Muscle layer of colon (tissue), 2 donors: ENCODE results near the gene PCDHA9.
"Not testable (repeated sequence)": the region's sequence is repeated elsewhere in the genome, so short reads cannot be mapped to it uniquely, and the experiment has no call there.

Experiments used
- H3K27ac ChIP-seq: one replicate; pipeline ENCODE4 v1.7.0; 2013; ENCODE audit warnings: low read depth, mild to moderate bottlenecking, low read length, moderate library complexity
- H3K27me3 ChIP-seq, 2 donors: one replicate each; pipeline ENCODE4 v1.7.0; 2013; ENCODE audit warnings: low read length in 2 of 2, mild to moderate bottlenecking in 2 of 2; ENCODE audit not compliant: insufficient read depth in 2 of 2, control insufficient read depth in 1 of 2
- H3K36me3 ChIP-seq: one replicate; pipeline ENCODE4 v1.7.0; 2013; ENCODE audit warnings: mild to moderate bottlenecking, low read length; ENCODE audit not compliant: insufficient read depth
- H3K4me1 ChIP-seq: one replicate; pipeline ENCODE4 v1.7.0; 2013; ENCODE audit warnings: mild to moderate bottlenecking, low read length; ENCODE audit not compliant: insufficient read depth
- H3K4me3 ChIP-seq, 2 donors: one replicate each; pipeline ENCODE4 v1.7.0; 2013; ENCODE audit warnings: low read length in 2 of 2, low read depth in 1 of 2, mild to moderate bottlenecking in 1 of 2, moderate library complexity in 1 of 2
- H3K9ac ChIP-seq: one replicate; pipeline ENCODE4 v1.7.0; 2013; ENCODE audit warnings: low read length
- H3K9me3 ChIP-seq: one replicate; pipeline ENCODE4 v1.7.0; 2013; ENCODE audit warnings: mild to moderate bottlenecking, low read length
- donor health status: abdominal sarcoma.
- donor health status: Adenocarcinoma of cecum.

PCDHA9 gene

DNA sequence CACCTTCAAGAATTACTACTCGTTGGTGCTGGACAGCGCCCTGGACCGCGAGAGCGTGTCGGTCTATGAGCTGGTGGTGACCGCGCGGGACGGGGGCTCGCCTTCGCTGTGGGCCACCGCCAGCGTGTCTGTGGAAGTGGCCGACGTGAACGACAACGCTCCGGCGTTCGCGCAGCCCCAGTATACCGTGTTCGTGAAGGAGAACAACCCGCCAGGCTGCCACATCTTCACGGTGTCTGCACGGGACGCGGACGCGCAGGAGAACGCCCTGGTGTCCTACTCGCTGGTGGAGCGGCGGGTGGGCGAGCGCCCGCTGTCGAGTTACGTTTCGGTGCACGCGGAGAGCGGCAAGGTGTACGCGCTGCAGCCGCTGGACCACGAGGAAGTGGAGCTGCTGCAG is 25.2 kb upstream of the PCDHA9 start:
- not testable (repeated sequence) for H3K4me1 ChIP-seq, H3K27me3 ChIP-seq, H3K9me3 ChIP-seq, H3K36me3 ChIP-seq, H3K9ac ChIP-seq, H3K4me3 ChIP-seq, H3K27ac ChIP-seq

DNA sequence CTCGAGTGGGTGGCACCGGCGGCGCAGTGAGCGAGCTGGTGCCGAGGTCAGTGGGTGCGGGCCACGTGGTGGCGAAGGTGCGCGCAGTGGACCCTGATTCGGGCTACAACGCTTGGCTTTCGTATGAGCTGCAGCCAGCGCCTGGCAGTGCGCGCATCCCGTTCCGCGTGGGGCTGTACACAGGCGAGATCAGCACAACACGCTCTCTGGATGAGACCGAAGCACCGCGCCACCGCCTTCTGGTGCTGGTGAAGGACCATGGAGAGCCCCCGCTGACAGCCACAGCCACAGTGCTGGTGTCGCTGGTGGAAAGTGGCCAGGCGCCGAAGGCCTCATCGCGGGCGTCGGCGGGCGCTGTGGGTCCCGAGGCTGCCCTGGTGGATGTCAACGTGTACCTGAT is 24.7 kb upstream of the PCDHA9 start:
- no peaks in the 10 kb centered on the region for H3K36me3 ChIP-seq
- no peak overlapping the region for H3K4me3 ChIP-seq
- no peak overlapping the region for H3K27ac ChIP-seq
- no peaks in the 10 kb centered on the region for H3K4me1 ChIP-seq
- no peaks in the 10 kb centered on the region for H3K27me3 ChIP-seq
- peaks cover 5% of the 10 kb centered on the region for H3K9me3 ChIP-seq
- H3K9ac ChIP-seq = no peak overlapping the region

DNA sequence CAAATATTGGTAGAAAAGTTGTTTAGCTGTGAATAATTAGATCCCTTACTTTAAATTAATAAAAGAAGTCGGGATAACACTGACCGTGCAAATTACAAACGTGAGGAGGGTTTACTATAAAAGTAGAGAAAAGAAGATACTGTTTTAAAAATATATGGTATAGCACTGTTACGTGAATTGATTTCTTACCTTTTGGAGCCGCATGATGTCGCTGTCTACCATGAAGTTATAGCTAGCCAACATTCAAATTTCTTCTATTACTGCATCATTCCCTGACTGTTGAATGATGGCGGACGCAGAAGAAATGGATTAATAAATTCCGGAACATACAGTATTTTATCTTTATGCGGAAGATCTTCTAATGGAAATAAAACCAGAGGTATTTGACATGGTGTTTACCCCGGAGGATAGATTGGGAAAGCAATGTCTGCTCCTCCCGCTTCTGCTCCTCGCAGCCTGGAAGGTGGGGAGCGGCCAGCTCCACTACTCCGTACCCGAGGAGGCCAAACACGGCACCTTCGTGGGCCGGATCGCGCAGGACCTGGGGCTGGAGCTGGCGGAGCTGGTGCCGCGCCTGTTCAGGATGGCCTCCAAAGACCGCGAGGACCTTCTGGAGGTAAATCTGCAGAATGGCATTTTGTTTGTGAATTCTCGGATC is 20.3 kb upstream of the PCDHA9 start, which contains the start of gene PCDHA6:
Gene PCDHA6 (plus strand): TSS at position 257 of the 658 bp plus-strand sequence. CDS start 132 bp downstream, at position 389.
- Histone ChIP-seq H3K4me3 (no peak within 1 kb of the TSS), H3K4me1 (no peaks in the 10 kb centered on the region), H3K36me3 (no peaks in the 10 kb centered on the region), H3K27me3 (no peaks in the 10 kb centered on the region), H3K9ac (no peak within 1 kb of the TSS), H3K9me3 (peaks cover 6% of the 10 kb centered on the region), H3K27ac (no peak within 1 kb of the TSS)

DNA sequence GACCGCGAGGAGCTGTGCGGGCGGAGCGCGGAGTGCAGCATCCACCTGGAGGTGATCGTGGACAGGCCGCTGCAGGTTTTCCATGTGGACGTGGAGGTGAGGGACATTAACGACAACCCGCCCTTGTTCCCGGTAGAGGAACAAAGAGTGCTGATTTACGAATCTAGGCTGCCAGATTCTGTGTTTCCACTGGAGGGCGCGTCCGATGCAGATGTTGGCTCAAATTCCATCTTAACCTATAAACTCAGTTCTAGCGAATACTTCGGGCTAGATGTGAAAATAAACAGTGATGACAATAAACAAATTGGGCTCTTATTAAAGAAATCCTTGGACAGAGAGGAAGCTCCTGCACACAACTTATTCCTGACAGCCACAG is 19.8 kb upstream of the PCDHA9 start:
- Histone ChIP-seq H3K27me3 (no peaks in the 10 kb centered on the region), H3K36me3 (no peaks in the 10 kb centered on the region), H3K9ac (no peak overlapping the region), H3K27ac (no peak overlapping the region), H3K9me3 (peaks cover 6% of the 10 kb centered on the region), H3K4me1 (no peaks in the 10 kb centered on the region), H3K4me3 (no peak overlapping the region)

DNA sequence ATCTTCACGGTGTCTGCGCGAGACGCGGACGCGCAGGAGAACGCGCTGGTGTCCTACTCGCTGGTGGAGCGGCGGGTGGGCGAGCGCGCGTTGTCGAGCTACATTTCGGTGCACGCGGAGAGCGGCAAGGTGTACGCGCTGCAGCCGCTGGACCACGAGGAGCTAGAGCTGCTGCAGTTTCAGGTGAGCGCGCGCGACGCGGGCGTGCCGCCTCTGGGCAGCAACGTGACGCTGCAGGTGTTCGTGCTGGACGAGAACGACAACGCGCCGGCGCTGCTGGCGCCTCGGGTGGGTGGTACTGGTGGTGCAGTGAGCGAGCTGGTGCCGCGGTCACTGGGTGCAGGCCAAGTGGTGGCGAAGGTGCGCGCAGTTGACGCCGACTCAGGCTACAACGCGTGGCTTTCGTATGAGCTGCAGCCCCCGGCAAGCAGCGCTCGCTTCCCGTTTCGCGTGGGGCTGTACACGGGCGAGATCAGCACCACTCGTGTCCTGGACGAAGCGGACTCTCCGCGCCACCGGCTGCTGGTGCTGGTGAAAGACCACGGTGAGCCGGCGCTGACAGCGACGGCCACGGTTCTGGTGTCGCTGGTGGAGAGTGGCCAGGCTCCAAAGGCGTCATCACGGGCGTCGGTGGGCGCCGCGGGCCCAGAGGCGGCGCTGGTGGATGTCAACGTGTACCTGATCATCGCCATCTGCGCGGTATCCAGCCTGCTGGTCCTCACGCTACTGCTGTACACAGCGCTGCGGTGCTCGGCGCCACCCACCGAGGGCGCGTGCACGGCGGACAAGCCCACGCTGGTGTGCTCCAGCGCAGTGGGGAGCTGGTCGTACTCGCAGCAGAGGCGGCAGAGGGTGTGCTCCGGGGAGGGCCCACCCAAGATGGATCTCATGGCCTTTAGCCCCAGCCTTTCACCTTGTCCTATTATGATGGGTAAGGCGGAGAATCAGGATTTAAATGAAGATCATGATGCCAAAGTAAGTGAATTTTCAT is 18.4 kb upstream of the PCDHA9 start:
- not testable (repeated sequence) for H3K27ac ChIP-seq, H3K4me3 ChIP-seq, H3K27me3 ChIP-seq, H3K36me3 ChIP-seq, H3K9me3 ChIP-seq, H3K9ac ChIP-seq, H3K4me1 ChIP-seq

DNA sequence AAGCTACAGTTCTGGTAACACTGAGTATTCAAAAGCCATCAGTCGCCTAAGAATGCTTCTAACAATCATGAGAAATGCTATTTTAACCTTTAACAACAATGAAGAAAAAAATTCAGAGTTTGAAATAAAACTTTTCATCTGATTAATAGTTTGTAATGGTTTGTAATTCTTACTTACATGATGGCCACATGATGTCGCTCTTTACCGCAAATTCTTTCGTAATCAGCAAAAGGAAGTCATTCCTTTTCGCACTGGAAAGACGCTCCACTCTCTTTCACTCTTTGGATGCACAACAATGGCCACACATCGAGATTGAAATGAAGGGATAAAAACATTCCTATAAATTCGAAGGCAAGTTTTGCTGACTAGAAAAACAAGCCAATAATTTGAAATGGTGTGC is 14.2 kb upstream of the PCDHA9 start, which contains the start of gene PCDHA7:
Gene PCDHA7 (plus strand): TSS at position 277 of the 400 bp plus-strand sequence. CDS start 115 bp downstream, at position 392.
- Histone ChIP-seq H3K9ac (no peak within 1 kb of the TSS), H3K36me3 (no peaks in the 10 kb centered on the region), H3K4me1 (no peaks in the 10 kb centered on the region), H3K4me3 (no peak within 1 kb of the TSS), H3K9me3 (peaks cover 9% of the 10 kb centered on the region), H3K27ac (no peak within 1 kb of the TSS), H3K27me3 (no peaks in the 10 kb centered on the region)

DNA sequence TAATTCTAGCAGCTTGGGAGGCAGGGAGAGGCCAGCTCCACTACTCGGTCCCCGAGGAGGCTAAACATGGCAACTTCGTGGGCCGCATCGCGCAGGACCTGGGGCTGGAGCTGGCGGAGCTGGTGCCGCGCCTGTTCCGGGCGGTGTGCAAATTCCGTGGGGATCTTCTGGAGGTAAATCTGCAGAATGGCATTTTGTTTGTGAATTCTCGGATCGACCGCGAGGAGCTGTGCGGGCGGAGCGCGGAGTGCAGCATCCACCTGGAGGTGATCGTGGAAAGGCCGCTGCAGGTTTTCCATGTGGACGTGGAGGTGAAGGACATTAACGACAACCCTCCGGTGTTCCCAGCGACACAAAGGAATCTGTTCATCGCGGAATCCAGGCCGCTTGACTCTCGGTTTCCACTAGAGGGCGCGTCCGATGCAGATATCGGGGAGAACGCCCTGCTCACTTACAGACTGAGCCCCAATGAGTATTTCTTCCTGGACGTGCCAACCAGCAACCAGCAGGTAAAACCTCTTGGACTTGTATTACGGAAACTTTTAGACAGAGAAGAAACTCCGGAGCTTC is 13.7 kb upstream of the PCDHA9 start:
- H3K9ac ChIP-seq, H3K9me3 ChIP-seq, H3K36me3 ChIP-seq, H3K27ac ChIP-seq, H3K4me1 ChIP-seq, H3K4me3 ChIP-seq, H3K27me3 ChIP-seq: not testable (repeated sequence)

DNA sequence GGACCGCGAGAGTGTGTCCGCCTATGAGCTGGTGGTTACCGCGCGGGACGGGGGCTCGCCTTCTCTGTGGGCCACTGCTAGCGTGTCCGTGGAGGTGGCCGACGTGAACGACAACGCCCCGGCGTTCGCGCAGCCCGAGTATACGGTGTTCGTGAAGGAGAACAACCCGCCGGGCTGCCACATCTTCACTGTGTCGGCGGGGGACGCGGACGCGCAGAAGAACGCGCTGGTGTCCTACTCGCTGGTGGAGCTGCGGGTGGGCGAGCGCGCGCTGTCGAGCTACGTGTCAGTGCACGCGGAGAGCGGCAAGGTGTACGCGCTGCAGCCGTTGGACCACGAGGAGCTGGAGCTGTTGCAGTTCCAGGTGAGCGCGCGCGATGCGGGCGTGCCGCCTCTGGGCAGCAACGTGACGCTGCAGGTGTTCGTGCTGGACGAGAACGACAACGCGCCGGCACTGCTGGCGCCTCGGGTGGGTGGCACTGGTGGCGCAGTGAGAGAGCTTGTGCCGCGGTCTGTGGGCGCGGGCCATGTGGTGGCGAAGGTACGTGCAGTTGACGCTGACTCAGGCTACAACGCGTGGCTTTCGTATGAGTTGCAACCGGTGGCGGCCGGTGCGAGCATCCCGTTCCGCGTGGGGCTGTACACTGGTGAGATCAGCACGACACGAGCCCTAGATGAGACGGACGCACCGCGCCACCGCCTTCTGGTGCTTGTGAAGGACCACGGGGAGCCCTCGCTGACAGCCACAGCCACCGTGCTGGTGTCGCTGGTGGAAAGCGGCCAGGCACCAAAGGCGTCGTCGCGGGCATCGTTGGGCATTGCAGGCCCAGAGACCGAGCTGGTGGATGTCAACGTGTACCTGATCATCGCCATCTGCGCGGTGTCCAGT is 12.3 kb upstream of the PCDHA9 start:
- no peak overlapping the region for H3K27ac ChIP-seq
- H3K9ac ChIP-seq = no peak overlapping the region
- no peaks in the 10 kb centered on the region for H3K27me3 ChIP-seq
- H3K36me3 ChIP-seq = no peaks in the 10 kb centered on the region
- H3K4me3 ChIP-seq = no peak overlapping the region
- peaks cover 9% of the 10 kb centered on the region for H3K9me3 ChIP-seq
- H3K4me1 ChIP-seq = no peaks in the 10 kb centered on the region

DNA sequence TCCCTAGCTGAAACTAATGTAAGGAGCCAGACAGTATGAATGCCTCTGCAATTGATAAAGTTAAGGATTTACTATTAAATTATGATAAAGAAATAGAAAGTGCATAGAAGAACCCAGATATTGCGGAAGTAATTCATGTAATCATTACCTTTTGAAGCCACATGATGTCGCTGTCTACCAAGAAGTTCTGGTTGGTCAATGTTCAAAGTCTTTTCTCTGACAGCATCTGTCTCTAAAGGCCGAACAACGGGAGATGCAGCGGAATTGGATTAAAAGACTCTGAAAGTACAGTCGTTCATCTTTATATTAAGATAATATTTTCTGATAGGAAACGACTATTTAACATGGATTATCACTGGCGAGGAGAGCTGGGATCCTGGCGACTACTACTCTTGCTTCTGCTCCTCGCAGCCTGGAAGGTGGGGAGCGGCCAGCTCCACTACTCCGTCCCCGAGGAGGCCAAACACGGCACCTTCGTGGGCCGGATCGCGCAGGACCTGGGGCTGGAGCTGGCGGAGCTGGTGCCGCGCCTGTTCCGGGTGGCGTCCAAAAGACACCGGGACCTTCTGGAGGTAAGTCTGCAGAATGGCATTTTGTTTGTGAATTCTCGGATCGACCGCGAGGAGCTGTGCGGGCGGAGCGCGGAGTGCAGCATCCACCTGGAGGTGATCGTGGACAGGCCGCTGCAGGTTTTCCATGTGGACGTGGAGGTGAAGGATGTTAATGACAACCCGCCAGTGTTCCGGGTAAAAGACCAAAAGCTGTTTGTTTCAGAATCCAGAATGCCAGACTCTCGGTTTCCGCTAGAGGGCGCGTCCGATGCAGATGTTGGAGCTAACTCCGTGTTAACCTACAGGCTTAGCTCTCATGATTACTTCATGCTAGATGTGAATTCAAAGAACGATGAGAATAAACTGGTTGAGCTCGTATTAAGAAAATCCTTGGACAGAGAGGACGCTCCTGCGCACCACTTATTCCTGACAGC is 6.9 kb upstream of the PCDHA9 start, which contains the start of gene PCDHA8:
Gene PCDHA8 (plus strand): TSS at position 210 of the 985 bp plus-strand sequence. CDS start 135 bp downstream, at position 345.
- Histone ChIP-seq H3K4me1 (no peaks in the 10 kb centered on the region), H3K9ac (no peak within 1 kb of the TSS), H3K27ac (no peak within 1 kb of the TSS), H3K36me3 (no peaks in the 10 kb centered on the region), H3K4me3 (no peak within 1 kb of the TSS), H3K9me3 (no peaks in the 10 kb centered on the region), H3K27me3 (no peaks in the 10 kb centered on the region)
